GM12872 (cell line): Measurements from ENCODE around the gene ERICH4.

Source experiments
- CTCF ChIP-seq: IDR thresholded peaks from 3 replicates; pipeline ENCODE4 v1.5.1; 2011; ENCODE audit warnings: low read depth, mild to moderate bottlenecking, low read length, moderate library complexity; ENCODE audit not compliant: insufficient read depth

The ERICH4 gene

GRCh38 chr19:41442473-41443355, at the start of gene ERICH4:
ERICH4 (plus strand) TSS chr19:41443156; CDS start chr19:41443170, 14 bp downstream.
- TF ChIP-seq CTCF = no peak

GRCh38 chr19:41395355-41395754, 47.6 kb upstream of the ERICH4 start:
- no peak for TF ChIP-seq CTCF

DNA sequence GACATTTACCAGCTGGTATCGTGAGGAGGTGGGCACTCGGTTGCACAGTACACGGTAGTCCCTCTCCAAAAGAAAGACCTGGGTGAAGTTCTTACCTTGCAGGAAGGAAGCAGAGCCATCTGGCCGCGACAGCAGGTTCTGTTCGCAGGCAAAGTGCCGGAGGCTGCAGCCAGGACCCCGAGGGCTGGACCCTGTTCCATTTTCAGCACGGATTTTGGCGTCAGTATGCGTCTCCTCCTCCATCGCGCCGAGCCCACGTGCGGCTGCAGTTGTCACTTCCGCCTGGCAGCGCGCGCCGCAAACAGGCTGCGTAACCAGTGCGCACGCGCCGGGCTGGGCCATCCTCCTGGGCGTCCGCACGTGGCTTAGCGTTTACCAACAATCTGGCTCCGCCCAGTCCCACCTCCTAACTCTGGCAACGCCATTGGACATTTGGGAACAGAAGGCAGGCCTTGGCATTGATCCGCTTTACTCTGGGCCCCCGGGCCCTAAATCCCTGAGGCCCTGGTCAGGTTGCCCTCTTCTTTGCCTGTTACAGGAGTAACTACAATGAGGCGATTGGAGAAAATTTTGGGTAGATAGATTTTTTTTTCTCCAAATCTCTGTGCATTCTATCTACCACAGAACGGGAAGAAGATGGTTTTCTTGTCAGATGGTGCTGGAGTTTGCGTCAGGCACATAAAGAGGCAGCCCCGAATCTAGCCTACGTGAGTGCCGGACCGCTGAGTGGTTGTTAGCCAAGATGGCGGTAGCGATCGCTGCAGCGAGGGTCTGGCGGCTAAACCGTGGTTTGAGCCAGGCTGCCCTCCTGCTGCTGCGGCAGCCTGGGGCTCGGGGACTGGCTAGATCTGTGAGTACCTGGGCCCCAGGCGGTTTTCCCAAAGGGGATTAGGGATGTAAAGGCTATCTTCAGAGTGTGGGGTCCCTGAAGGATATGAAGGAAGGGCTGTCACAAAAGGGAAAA, 45.6 kb upstream of the ERICH4 start, which contains the start of the genes BCKDHA and EXOSC5:
BCKDHA (plus strand) TSS at position 733 of the 964 bp plus-strand sequence; CDS start at position 743, 10 bp downstream.
EXOSC5 (minus strand) TSS at position 274 of the 964 bp plus-strand sequence; CDS start at position 243, 31 bp downstream.
- TF ChIP-seq CTCF = no peak

- TF ChIP-seq CTCF = no peak
These were observed 44.9 kb upstream of the ERICH4 start for GRCh38 chr19:41398050-41398418.

GRCh38 chr19:41398598-41398997, 44.4 kb upstream of the ERICH4 start:
- TF ChIP-seq CTCF = no peak

DNA sequence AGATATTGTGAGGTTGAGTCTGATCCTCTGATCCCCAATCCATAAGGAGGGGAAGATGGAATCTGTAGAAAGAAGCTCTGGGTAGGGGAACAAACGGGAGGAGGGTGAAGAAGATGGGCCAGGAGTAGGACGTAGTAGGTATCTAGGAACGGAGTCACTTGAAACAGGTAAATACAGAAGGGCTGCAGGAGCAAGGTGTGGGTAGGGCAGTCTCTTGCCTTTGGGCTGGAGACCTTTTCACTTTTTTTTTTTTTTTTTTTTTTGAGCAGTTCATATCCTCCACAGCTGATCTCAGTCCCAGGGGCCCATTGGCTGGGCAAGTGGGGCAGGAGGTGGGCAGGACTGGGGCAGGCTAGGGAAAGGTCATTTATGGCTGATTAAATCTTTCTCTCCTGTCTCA, 43.9 kb upstream of the ERICH4 start:
- no peak for TF ChIP-seq CTCF

GRCh38 chr19:41399525-41399924, 43.4 kb upstream of the ERICH4 start:
- TF ChIP-seq CTCF = no peak
